GM19467 (cell line): ENCODE results near the gene FGF14.

ENCODE experiments used
- ATAC-seq: cut with Tn5 transposase; IDR thresholded peaks from one replicate; pipeline ENCODE4 v1.9.1; 2021; ENCODE audit warnings: mild to moderate bottlenecking, moderate library complexity; ENCODE audit not compliant: unreplicated experiment

The FGF14 gene

DNA sequence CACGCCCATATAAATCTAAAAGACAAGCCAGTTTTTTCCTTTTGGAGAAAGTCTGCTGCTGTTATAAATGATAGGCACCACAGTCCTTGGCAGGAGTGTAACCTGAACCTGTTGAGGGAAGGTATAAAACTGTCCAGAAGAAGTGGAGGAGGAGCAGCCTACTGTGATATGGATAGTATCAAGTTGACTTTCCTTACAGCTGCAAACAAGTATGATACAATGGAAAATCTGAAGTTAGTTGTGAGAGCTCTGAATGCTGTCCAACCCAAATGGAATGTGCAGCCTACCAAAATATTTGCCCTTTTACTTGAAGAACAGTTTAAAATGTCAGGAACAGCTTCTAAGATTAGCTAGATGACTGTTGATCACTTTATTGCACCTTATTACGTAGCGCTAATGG lies 399.6 kb downstream of the FGF14 start:
- no peak for ATAC-seq

DNA sequence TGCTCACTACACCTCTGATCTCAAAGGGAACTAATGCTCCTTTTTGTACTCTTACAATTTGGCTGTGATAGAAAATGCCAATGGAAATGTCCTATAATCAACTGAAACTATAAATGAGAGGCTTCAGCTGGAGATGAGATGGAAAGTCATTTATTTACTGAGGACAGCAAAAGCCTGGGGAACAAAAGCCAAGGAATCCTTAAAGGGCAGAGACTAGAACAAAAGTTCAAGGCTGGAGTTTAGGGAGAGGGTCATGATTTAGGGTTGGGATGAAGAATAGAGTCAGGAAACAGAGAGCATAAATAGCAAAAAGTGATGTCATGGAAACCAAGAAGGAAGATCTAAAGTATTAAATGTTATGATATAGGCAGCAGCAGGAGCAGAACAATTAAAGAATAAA lies 401.1 kb downstream of the FGF14 start:
- no peak for ATAC-seq

DNA sequence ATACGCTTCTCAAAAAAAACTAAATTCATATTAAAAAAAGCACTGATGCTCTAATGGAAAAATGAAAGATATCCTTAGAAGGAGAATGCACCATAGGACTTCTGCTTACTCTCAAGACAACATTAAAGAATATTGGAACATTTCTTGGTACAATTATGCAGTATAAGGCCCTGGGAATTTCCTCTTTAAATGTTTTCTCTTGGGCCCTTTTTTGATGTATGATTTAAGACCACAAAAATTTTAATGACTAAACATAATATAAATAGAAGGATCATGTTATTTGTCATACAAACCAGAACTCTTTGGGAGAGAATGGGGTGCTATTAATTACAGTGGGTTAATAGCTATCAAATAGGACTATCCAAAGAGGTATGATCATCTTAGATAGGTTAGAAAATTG lies 403.7 kb downstream of the FGF14 start:
- no peak for ATAC-seq

DNA sequence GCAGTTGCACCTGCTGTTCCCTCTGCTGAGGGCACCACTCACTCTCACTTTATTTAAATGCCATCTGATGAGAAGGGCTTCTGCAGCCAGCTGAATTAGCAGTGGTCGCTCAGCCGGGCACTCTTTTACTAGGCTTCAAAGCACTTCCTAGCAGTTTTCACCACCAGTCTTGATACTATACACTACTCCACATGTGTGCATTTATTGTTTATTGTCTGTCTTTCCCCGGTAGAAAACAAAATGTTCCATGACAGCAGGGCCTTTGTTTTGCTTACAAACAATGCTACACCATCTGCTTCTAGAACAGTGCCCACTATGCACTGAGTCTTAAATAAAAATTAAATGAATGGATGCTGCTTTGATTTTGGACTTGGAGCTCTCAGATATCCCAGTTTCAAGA lies 404.9 kb downstream of the FGF14 start:
- ATAC-seq = no peak

DNA sequence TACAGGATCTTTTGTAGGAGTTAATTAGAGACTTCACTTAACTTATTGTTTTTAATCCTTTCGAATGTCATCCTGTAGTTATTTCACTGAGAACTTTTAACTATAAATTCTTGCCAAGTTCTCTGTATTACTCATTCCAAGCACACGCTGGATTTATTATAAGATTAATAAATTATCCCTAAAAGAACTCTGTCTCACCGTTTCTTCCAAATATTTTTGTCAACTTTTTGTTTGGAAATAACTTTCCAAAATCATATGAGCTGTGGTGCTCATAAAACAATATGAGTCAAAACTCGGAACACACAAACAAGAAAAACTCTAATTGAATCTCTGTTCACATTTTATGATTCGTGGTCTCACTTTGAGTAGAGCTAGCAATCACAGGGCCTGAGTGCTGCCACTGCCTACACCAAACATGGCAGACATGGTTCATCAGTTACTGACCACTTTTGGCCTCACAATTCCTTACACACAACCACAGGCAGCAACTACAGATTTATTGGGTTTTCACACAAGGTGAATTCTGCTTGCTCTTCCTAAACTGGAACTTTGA lies 412.0 kb downstream of the FGF14 start:
- ATAC-seq = no peak

DNA sequence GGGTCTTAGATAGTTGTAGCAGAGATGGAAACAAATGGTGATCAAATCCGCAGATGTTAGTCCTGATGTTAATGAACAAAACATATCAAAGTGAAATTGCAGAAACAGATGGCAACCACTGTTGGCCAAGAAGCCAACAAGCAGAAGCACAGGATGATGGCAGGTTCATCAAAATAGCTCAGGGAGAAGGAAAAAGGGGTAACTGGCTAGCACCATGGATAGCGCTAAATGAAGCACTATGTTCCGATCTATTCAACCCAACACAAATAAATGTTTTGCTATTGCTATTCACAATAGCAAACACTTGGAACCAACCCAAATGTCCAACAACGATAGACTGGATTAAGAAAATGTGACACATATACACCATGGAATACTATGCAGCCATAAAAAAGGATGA lies 413.7 kb downstream of the FGF14 start:
- no peak for ATAC-seq

DNA sequence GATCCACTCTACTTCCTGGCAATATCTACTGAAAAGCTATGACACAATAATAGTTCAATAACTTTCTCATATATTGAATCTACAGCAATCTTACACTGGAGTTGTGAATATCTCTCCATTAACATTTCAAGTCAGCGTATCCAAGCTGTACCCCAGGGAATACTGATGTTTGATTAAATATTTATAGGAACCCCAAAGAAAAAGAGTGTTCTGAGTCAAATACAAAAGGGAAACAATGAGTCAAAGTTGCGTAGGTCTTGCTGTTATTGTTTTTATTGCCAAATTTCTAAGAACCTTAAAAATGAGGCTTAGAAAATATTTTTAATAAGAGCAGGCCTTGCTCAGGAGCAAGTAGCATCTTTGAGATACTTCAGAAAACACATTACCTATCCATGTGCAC lies 415.5 kb downstream of the FGF14 start:
- ATAC-seq = no peak

DNA sequence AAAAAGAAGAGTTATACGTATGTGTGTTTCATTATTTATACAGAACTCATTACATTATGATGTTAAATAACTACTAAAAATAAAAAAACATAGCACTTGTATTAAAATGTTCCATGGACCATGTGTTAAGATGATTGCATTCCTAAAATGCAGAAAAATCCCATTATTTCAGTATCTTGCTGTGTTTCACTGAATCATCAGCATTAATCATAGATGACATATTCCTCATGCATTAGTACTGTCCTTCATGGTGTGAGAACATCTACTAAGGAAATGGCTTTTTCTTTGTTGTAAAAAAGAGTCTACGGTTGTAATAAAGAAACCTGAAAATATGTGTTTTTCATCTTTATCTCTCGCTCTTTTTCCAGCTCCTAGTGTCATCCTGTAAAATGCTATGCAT lies 416.5 kb downstream of the FGF14 start:
- no peak for ATAC-seq

DNA sequence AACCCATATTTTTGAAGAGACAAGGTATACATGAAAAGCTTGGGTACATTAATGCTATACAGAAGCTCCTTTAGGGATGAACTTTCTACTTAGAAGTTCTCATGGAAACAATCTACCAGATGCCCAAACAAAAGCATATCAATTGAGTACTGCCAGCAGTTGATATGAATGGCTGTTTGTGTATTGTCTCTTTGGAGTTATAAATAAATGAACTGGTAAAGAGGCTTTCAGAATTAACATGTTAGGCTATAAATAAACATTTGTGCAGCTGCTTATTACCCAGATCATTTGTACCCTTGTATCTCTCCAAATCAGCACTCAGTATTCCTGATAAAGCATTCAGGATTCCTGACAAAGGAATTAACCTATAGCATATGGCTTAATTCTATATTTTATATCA lies 418.9 kb downstream of the FGF14 start:
- ATAC-seq = no peak

DNA sequence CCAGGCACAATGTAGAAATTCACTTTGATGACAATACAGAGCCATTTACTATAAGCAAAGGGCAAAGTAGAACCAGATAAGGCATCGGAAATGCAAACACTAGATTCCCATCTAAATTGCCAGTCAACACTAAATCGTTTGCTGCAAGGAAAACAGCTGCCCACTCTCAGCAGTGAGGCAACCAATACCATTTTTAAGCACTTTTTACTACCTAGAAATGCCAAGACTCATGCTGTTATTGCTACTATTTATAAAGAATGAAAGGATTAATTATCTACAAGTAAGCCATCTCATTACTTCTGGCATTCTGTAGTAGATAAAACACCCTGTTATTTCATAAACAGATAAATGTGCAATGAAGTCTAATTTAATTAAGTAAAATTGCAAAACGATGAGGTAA lies 422.0 kb downstream of the FGF14 start:
- ATAC-seq = no peak

DNA sequence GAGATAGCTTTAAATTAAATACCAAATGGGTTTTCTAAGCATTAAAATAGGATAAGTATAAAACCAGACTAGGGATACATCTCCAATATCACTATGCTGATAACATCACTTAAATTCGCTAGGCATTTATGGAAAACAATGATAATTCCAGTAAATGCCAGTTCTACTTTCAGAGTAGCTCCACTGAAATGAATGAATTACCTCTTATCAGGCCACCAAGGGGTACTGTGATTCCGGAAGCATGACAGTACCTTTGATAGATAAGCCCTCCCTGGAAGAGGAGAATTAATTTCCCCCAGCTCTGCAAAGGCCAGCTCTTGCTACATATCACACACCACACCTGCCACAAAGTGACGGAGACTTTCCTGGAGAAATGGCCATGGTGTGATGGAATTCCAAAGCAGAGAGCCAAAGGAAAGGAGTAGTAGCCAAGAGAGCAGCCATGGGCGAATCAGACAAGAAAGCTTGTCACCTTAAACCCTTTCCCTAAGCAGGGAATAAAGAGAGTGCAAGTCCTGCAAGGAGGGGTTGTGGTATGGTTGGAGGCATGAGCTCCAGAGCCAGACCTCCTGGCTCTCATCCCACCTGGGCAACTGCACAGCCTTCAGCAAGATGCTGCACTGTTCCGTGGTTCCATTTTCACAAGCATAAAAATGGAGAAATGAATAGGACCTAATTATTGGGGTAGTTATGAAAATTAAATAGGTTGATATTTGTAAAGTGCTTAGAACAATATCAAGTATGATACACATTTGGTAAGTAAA lies 423.1 kb downstream of the FGF14 start:
- no peak for ATAC-seq

DNA sequence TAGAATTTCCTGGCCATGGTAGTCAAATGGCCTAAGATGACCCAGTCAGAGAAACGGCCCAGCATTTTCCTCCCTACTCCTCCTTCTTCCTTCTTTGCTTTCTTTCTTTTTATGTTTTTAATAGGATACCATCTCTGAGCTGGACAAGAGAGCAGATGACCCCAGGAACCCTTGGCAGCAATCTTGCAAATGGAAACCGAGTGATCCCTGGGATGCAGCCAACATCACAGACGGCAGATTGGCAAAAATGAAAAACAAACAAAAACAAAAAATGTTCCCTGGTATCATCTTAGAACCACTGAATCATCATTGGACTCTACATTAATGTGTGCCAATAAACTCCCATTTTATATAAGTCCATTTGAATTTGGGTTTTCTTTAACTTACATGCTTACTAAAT lies 424.4 kb downstream of the FGF14 start:
- no peak for ATAC-seq

DNA sequence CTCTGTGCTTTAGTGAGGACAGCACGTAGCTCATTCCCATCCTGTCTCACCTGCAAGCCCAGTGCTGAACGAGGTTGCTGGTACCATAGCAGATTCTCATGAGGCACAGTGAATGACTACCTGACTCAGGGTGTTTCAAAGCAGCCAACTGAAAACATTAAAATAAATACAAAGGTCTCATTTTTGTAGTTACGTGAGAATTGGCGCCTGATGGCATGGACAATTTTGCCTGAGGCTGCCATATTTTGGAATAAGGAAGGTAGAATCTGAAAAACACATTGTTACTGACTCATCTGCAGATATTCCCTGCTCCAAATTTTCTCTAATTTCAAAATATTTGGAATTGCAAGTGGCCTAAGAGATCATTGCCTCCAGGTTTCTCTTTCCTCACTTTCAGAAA lies 429.7 kb downstream of the FGF14 start:
- ATAC-seq = no peak

DNA sequence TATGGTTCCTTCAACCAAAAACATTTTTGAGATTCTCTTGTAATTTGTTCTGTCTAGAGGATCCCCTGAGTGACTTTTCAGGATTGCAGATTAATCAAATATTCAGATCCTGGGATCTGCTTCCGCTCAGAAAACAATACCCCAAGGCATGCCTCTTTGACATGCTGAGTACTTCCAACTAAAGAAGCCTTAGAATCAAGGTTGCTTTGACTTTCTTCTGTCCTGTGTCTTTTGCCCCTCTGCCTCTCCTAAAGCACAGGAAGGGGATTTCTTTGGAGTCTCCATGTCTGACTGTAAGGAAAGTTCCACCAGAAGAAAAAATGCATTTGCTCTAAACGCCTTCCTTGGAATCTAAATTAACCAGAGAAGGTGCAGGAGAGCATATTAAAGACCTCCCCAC lies 431.5 kb downstream of the FGF14 start:
- ATAC-seq = no peak

DNA sequence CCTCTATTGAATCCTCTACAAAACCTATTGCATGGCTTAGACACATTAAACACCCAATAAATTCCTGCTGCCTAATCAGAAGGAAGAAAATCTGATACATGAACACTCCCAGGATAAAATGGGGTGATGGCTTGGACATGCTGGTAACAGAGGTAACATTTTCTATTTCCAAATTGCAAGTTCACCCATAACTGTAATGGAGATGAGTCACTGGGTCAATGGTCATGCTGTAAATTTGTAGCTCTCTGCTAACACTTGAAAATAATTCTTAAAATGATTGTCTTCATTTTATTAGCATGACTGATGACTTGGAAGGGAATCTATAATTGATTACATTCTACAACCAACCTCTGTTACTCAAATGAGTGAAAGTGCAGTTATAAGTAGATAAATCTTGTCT lies 434.1 kb downstream of the FGF14 start:
- ATAC-seq = no peak

DNA sequence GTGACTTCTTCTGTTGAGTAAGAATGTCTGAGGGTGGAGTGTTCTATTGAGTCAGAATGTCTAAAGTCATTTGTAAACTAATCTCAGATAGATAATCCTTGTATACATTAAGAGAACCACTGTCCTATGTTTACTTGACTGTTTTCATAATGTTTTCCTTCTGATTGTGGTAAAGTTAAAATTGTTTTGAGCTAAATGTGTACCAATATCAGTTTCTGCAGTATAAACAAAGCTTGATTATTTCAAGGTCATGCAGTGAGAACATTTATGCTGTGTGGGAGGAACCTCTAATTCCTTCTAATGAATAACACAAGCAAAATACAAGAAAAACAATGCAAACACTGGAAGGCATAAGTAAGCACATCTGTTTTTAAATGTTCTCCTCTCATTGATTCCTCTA lies 434.6 kb downstream of the FGF14 start:
- ATAC-seq = no peak

DNA sequence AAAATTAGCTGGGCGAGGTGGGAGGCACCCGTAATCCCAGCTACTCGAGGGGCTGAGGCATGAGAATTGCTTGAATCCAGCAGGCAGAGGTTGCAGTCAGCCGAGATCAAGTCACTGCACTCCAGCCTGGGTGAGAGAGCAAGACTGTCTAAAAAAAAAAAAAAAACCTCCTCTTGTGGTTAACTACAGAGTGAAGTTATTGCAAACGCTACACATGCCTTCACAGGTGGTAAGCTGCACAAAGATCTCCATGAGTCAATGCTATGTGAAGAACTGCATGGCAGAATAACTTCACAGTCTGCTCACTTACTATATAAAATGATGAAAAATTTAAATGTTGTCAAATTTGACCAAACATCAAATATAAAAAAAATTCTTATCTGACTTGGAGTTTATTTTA lies 436.8 kb downstream of the FGF14 start:
- ATAC-seq = no peak

DNA sequence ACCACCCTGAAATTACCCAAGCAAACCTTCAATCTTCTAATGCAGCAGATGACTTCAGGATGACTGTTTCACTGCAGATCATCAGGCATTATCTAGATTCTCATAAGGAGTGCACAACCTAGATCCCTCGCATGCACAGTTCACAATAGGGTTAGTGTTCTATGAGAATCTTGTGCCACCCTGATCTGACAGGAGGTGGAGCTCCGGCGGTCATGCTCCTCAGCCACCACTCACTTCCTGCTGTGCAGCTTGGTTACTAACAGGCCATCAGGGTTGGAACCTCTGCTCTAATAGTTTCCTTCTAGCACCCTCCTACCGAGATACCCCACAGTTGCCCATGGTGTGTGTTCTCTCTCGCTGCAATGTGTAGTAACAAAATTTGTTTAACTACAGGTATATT lies 442.8 kb downstream of the FGF14 start:
- ATAC-seq = no peak

DNA sequence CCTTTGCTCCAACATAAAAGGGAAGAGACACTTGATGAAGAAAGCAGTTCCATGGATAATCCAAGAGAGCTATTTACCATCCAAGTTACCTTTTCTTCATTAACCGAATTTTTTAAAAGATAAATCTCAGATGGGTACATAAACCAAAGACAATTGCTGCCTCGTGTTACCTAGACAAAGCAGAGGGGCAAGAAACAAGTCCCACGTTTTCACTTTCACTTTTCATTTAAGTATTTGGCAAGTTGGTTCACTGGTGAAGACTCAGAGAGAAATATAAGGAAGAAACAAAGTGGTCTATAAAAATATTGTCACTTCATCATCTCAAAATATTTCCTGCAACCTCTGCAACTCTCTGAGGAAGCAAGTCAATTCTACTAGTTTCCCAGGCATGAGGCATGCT lies 446.1 kb downstream of the FGF14 start:
- ATAC-seq = no peak

DNA sequence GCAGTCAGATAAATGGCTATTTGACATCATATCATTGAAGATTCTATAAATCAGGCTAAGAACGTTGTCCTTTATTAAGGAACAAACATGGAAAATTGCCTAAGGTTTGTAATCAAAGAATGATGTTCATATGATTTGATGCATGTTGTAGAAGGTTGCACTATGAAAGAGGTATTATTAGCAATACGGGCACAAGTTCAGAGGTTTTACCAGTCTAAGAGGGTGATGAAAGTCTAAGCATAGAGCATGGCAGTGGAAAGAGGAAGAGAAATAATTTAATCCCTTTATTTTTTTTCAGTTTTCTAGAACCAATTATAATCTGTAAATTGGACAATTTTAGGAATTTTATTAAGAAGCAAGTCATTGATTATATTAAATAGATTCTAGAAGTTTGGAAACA lies 450.7 kb downstream of the FGF14 start:
- no peak for ATAC-seq

DNA sequence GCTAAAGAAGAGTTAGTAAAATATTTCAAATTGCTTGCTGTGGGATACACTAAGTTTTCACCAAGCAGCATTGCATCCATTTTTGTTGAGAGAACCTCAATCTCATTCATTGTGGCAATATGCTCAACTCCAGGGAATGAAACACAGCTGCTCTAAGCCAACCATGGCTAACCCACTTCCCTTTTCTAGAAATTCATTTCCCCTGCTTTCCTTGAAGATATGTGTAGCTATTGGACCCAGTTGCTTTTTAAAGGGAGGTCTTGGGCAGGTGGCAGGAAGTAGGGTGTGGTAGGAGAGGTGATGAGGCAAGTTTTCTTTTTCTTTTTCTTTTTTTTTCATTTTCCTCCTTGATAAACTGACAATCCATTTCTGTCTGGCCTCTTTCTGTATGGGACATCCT lies 452.2 kb downstream of the FGF14 start:
- no peak for ATAC-seq

DNA sequence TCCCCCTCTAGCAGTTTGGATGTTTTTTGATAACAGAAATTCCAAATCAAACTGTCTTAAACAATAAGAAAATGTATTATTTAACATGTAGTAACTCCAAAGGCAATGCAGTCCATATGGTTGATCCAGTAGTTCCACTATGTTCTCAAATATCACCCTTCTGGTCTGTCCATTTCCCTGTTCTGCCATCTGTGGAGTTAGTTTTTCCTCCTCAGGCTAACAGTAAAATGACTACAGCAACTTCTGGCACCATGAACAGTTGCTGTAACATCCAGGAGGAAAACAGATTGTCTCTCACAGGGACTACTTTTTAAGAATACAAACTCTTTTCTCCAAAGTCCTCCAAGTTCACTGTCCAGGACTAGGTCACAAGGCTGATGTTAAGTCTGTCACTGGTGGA lies 455.4 kb downstream of the FGF14 start:
- ATAC-seq = no peak

DNA sequence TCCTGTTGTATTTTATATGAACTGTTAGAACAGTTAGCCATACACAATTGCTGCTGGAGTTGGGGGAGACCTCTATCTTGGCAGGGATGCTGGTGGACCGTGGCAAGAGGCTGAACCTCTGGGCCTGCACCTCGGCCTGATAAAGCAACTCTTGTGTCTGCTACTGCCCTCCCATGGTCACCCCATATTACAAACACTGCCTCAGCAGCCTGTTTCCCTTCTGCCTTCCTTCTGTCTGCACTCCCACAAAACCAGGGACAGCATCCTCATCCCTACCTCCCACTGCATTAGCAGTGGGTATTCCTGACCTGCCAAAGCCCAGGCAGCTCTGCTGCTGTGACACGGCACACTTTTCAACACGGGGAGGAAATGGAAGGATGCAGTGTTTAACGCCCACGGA lies 456.4 kb downstream of the FGF14 start:
- ATAC-seq = no peak
